WERI-Rb-1 (cell line): ENCODE measurements around the gene MKLN1.
A peak's percentile ranks its signal among the peaks of the same experiment; 100 is the strongest.
"Not testable (repeated sequence)": the region's sequence is repeated elsewhere in the genome, so short reads cannot be mapped to it uniquely, and the experiment has no call there.

ENCODE experiments used
- DNase-seq: peaks from one replicate; pipeline ENCODE4 v3.0.0-alpha.2; 2020
- H3K27ac ChIP-seq: fragments of 250-450 bp; sonication (Bioruptor Pico); 2 replicates; pipeline ENCODE4 v1.5.1; 2020; ENCODE audit warnings: mild to moderate bottlenecking, moderate library complexity
- H3K27me3 ChIP-seq: fragments of 250-450 bp; sonication (Bioruptor Pico); 2 replicates; pipeline ENCODE4 v1.5.1; 2021; ENCODE audit warnings: mild to moderate bottlenecking, low read depth, moderate library complexity; ENCODE audit not compliant: insufficient read depth, severe bottlenecking
- H3K36me3 ChIP-seq: fragments of 250-450 bp; sonication (Bioruptor Pico); 2 replicates; pipeline ENCODE4 v1.5.1; 2020; ENCODE audit warnings: mild to moderate bottlenecking, moderate library complexity
- H3K4me3 ChIP-seq: 2 replicates; pipeline ENCODE4 v1.5.1; 2011; ENCODE audit warnings: low read depth, mild to moderate bottlenecking, control low read depth, low read length
- H3K9me3 ChIP-seq: fragments of 250-450 bp; sonication (Bioruptor Pico); 2 replicates; pipeline ENCODE4 v1.5.1; 2021; ENCODE audit warnings: mild to moderate bottlenecking, moderate library complexity; ENCODE audit not compliant: severe bottlenecking
- CTCF ChIP-seq: IDR thresholded peaks from 2 replicates; pipeline ENCODE4 v1.5.1; 2011; ENCODE audit warnings: low read depth, mild to moderate bottlenecking, control low read depth, inconsistent platforms, low read length

The MKLN1 gene

DNA sequence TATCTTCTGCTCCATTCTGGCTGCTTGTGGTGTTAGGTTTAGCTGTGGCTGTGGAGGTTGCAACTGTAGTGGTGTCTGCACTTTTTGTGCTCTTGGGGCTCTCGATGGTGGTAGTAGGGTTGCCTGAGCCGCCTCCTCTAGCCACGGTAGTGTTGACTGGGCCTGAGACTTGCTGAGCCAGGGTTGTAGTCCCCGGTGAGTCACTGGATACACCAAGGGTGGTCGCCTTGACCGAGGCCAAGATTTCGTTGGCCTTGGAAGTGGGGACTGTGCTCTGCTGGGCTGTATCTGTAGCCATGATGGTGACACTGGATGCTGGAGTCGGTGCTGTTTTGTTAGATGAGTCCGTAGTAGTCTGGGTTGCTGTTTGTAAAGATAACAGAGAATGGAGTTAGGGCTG lies 183.4 kb downstream of the MKLN1 start:
- Histone ChIP-seq H3K27ac (no peak overlapping the region), H3K27me3 (no peaks in the 10 kb centered on the region), H3K4me3 (no peak overlapping the region), H3K36me3 (peaks cover 41% of the 10 kb centered on the region), H3K9me3 (no peaks in the 10 kb centered on the region)
- DNase-seq: no peak
- no peak for TF ChIP-seq CTCF

GRCh38 chr7:131511774-131512535 lies 184.3 kb downstream of the MKLN1 start:
- H3K27ac ChIP-seq: no peak overlapping the region
- H3K36me3 ChIP-seq: peaks cover 32% of the 10 kb centered on the region
- H3K9me3 ChIP-seq: no peaks in the 10 kb centered on the region
- H3K27me3 ChIP-seq: no peaks in the 10 kb centered on the region
- no peak for DNase-seq
- H3K4me3 ChIP-seq: no peak overlapping the region
- no peak for TF ChIP-seq CTCF

DNA sequence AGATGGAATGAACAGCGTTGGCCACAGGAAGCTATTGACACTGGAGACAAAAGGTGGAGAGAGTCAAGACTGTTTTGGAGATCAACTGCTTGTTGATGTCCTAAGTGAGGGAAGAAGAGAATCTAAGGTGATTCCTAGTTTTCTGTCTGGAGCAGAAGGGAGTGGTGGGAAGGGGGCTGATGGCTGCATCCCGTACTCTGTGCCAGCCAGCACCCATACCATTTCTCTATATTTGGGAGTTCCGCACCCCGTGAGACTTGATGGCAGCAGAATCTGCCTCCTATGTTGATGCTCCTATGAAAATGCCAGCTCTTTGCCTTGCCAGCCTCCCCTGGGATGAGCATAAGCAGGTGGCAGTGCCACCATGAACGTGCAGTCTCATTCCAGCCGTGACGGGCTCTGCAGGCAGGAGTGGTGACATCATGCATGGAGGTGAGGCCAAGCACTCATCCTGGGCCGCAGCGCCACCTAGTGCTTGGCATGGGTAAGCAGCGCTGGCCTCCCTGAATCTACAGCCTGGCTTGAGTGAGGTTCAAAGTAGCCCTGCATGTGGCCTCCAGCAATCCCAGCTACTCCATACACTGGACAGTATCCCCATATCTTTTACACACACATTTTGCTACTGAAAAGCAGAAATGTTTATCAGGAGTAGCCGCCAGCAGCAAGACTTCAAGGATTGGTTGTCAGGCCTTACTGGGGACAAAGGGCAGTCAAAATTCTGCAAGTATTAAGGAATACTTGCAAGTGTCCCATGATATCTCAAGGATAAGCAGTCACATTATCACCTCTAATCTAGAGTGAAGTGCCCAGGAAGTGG lies 185.8 kb downstream of the MKLN1 start:
- no peaks in the 10 kb centered on the region for H3K27me3 ChIP-seq
- H3K27ac ChIP-seq: no peak overlapping the region
- no peak overlapping the region for H3K4me3 ChIP-seq
- TF ChIP-seq CTCF: peak; percentile 99
- DNase-seq: peak; percentile 82
- H3K9me3 ChIP-seq: no peaks in the 10 kb centered on the region
- H3K36me3 ChIP-seq: peaks cover 24% of the 10 kb centered on the region

GRCh38 chr7:131515471-131515870 lies 187.8 kb downstream of the MKLN1 start:
- not testable (repeated sequence) for H3K36me3 ChIP-seq, H3K4me3 ChIP-seq, DNase-seq, H3K27ac ChIP-seq, H3K9me3 ChIP-seq, H3K27me3 ChIP-seq

- TF ChIP-seq CTCF: no peak
- H3K9me3 ChIP-seq: no peaks in the 10 kb centered on the region
- no peak for DNase-seq
These were observed 189.7 kb downstream of the MKLN1 start for GRCh38 chr7:131517218-131517923.

DNA sequence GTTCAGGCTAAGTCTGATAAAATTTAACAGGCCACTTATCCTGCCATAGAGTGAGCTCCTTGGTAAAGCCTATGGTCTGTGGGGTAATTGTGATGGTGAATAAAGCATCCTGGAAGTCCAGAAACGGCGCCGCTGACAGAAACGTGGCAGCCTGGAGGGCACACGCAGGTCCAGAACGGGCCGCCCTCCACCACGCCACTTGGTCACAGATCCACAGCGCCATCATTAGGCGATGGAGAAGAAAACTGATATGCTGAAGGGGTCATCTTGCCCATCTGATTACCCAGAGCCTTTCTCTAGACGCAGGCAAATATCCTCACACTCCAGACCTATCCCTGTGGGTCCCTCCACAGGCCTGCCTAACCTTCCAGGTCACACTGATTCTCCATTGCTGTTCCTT lies 190.9 kb downstream of the MKLN1 start:
- no peak for DNase-seq
- Histone ChIP-seq H3K9me3 (no peaks in the 10 kb centered on the region), H3K36me3 (no peaks in the 10 kb centered on the region), H3K27ac (no peak overlapping the region), H3K27me3 (no peaks in the 10 kb centered on the region), H3K4me3 (no peak overlapping the region)
- TF ChIP-seq CTCF: no peak

More at GRCh38 chr7:131517218-131517923, 189.7 kb downstream of the MKLN1 start:
- Histone ChIP-seq H3K27me3 (no peaks in the 10 kb centered on the region), H3K4me3 (no peak overlapping the region), H3K27ac (no peak overlapping the region), H3K36me3 (no peaks in the 10 kb centered on the region)
